Hepatocyte (in vitro differentiated cells): Measurements from ENCODE around the gene DRC1.

Experiments used
- CTCF ChIP-seq: fragments of 200-600 bp; sonication (generic); IDR thresholded peaks from 2 replicates; pipeline ENCODE4 v1.5.1; 2016; ENCODE audit warnings: antibody characterized with exemption, mild to moderate bottlenecking; ENCODE audit not compliant: poor library complexity
- EZH2 ChIP-seq: fragments of 200-600 bp; sonication (generic); IDR thresholded peaks from 2 replicates; pipeline ENCODE4 v1.6.1; 2016; ENCODE audit warnings: antibody characterized with exemption, mild to moderate bottlenecking, borderline replicate concordance

GRCh38 chr2:26459991-26460612 lies 58.4 kb downstream of the DRC1 start:
- TF ChIP-seq CTCF (no peak), EZH2 (no peak)
